HG02840 (cell line): ENCODE results near the gene PCDHA5.
"Not testable (repeated sequence)": the region's sequence is repeated elsewhere in the genome, so short reads cannot be mapped to it uniquely, and the experiment has no call there.

Experiments
- ATAC-seq: cut with Tn5 transposase; IDR thresholded peaks from one replicate; pipeline ENCODE4 v1.9.1; 2021; ENCODE audit warnings: mild to moderate bottlenecking, moderate library complexity, moderate number of reproducible peaks; ENCODE audit not compliant: unreplicated experiment, low FRiP score

PCDHA5 gene

GRCh38 chr5:140821375-140822280 is at the start of gene PCDHA5:
Gene PCDHA5 (plus strand): TSS chr5:140821613.
- no peak for ATAC-seq

DNA sequence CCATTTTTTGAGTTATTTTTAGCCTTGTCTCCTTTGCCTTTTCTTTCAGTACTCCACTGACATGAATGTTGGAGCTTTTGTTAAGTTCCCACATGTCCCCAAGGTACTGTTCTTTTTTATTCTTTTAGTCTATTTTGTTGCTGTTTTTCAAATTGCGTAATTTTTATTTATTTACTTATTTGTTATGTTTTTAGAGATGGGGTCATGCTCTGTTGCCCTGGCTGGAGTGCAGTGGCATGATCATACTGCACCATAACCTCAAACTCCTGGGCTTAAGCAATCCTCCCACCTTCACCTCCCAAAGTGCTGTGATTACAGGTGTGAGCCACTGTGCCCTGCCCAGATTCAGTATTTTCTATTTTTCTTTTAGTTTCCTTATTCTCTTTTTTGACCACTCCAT is 40.9 kb upstream of the PCDHA5 start:
- no peak for ATAC-seq

DNA sequence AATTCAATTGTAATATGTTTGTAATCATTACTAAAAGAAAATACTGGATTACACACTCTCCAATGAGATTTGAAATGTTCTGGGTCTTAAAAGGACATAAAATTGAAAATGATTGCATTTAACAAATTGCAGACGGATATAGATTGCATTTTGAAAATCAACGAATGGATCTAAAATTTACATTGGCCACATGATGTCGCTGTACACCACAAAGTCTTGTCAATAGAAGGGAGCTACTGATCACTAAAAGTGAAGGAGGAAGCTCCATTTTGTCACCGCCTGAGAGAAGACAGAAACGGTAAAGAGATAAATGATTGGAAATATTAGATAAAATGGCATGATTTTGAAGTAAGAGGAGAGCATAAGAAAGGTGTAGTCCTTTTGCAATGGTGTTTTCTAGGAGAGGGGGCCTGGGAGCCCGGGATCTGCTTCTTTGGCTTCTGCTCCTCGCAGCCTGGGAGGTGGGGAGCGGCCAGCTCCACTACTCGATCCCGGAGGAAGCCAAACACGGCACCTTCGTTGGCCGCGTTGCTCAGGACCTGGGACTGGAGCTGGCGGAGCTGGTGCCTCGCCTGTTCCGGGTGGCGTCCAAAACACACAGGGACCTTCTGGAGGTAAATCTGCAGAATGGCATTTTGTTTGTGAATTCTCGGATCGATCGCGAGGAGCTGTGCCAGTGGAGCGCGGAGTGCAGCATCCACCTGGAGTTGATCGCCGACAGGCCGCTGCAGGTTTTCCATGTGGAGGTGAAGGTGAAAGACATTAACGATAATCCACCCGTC is 35.3 kb upstream of the PCDHA5 start, which contains the start of gene PCDHA1:
TSS of gene PCDHA1 (plus strand) at position 236 of the 782 bp plus-strand sequence.
- no peak for ATAC-seq

DNA sequence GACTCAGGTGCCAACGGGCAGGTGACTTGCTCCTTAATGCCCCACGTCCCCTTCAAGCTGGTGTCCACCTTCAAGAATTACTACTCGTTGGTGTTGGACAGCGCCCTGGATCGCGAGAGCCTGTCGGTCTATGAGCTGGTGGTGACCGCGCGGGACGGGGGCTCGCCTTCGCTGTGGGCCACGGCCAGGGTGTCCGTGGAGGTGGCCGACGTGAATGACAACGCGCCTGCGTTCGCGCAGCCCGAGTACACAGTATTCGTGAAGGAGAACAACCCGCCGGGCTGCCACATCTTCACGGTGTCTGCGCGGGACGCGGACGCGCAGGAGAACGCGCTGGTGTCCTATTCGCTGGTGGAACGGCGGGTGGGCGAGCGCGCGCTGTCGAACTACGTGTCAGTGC is 34.0 kb upstream of the PCDHA5 start:
- ATAC-seq = not testable (repeated sequence)

DNA sequence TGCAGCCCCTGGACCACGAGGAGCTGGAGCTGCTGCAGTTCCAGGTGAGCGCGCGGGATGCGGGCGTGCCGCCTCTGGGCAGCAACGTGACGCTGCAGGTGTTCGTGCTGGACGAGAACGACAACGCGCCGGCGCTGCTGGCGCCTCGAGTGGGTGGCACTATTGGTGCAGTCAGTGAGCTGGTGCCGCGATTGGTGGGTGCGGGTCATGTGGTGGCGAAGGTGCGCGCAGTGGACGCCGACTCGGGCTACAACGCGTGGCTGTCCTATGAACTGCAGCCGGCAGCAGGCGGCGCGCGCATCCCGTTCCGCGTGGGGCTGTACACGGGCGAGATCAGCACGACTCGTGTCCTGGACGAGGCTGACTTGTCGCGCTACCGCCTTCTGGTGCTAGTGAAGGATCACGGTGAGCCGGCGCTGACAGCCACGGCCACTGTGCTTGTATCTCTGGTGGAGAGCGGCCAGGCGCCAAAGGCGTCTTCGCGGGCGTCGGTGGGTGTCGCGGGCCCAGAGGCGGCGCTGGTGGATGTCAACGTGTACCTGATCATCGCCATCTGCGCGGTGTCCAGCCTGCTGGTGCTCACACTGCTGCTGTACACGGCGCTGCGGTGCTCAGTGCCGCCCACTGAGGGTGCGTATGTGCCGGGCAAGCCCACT is 33.4 kb upstream of the PCDHA5 start:
- ATAC-seq = not testable (repeated sequence)

DNA sequence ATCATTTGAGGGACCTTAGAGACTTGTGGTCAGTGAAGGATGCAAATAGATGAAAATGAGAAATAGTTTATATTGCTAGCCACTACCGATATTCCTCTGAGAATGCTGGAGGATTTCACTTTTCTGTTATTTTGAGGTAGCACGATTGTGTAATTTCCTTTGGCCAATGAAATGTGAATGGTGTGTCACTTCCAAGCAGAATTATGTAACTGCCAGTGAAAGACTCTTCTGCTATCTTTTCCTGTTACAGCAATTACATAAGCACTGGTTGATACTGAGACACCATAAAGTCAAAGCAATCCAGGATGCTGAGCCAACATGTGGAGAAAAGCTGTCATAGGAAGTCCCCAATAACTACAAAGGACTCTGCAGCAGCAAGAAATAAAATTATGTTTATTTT is 30.3 kb upstream of the PCDHA5 start:
- no peak for ATAC-seq

DNA sequence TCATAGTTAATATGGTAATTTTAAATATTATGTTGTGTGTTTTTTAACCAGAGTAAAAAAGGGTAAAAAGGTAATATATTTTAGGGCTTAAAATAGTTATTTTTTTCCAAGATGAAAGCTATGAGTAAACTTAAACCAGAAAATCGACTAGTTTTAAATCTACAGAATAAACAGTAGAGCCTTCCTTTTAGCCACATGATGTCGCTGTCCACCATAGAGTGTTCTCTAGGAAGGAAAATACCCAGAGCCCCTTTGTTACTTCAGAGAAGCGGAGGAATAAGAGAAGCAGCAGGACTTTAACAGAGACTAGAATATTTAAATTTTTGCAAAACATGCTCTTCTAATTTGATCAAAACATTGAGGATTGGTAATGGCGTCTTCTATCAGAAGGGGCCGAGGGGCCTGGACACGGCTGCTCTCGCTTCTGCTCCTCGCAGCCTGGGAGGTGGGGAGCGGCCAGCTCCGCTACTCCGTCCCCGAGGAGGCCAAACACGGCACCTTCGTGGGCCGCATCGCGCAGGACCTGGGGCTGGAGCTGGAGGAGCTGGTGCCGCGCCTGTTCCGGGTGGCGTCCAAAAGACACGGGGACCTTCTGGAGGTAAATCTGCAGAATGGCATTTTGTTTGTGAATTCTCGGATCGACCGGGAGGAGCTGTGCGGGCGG is 26.7 kb upstream of the PCDHA5 start, which contains the start of gene PCDHA2:
TSS of gene PCDHA2 (plus strand) at position 258 of the 664 bp plus-strand sequence.
- ATAC-seq = no peak

GRCh38 chr5:140795259-140795641 is 26.2 kb upstream of the PCDHA5 start:
- no peak for ATAC-seq

GRCh38 chr5:140796072-140796717 is 25.2 kb upstream of the PCDHA5 start:
- not testable (repeated sequence) for ATAC-seq

DNA sequence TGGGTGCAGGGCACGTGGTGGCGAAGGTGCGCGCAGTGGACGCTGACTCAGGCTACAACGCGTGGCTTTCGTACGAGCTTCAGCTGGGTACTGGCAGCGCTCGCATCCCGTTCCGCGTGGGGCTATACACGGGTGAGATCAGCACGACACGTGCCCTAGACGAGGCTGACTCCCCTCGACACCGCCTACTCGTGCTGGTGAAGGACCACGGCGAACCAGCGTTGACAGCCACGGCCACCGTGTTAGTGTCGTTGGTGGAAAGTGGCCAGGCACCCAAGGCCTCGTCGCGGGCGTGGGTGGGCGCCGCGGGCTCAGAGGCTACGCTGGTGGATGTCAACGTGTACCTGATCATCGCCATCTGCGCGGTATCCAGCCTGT is 24.7 kb upstream of the PCDHA5 start:
- no peak for ATAC-seq

GRCh38 chr5:140800816-140801493 is 20.5 kb upstream of the PCDHA5 start, which contains the start of gene PCDHA3:
Gene PCDHA3 (plus strand): TSS chr5:140801057.
- no peak for ATAC-seq

DNA sequence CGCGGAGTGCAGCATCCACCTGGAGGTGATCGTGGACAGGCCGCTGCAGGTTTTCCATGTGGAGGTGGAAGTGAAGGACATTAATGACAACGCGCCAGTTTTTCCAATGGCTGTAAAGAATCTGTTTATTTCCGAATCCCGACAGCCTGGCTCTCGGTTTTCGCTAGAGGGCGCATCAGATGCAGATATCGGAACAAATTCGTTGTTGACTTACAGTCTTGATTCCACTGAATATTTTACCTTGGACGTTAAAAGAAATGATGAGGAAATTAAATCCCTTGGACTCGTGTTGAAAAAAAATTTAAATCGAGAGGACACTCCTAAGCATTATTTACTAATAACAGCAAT is 19.9 kb upstream of the PCDHA5 start:
- no peak for ATAC-seq

- not testable (repeated sequence) for ATAC-seq
These were observed 19.0 kb upstream of the PCDHA5 start for GRCh38 chr5:140802381-140802780.

DNA sequence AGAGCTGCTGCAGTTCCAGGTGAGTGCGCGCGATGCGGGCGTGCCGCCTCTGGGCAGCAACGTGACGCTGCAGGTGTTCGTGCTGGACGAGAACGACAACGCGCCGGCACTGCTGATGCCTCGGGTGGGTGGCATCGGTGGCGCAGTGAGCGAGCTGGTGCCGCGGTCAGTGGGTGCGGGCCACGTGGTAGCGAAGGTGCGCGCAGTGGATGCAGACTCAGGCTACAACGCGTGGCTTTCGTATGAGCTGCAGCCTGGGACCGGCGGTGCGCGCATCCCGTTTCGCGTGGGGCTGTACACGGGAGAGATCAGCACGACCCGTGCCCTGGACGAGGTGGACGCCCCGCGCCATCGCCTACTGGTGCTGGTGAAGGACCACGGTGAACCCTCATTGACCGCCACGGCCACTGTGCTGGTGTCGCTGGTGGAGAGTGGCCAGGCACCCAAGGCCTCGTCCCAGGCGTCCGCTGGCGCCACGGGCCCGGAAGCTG is 18.6 kb upstream of the PCDHA5 start:
- no peak for ATAC-seq

DNA sequence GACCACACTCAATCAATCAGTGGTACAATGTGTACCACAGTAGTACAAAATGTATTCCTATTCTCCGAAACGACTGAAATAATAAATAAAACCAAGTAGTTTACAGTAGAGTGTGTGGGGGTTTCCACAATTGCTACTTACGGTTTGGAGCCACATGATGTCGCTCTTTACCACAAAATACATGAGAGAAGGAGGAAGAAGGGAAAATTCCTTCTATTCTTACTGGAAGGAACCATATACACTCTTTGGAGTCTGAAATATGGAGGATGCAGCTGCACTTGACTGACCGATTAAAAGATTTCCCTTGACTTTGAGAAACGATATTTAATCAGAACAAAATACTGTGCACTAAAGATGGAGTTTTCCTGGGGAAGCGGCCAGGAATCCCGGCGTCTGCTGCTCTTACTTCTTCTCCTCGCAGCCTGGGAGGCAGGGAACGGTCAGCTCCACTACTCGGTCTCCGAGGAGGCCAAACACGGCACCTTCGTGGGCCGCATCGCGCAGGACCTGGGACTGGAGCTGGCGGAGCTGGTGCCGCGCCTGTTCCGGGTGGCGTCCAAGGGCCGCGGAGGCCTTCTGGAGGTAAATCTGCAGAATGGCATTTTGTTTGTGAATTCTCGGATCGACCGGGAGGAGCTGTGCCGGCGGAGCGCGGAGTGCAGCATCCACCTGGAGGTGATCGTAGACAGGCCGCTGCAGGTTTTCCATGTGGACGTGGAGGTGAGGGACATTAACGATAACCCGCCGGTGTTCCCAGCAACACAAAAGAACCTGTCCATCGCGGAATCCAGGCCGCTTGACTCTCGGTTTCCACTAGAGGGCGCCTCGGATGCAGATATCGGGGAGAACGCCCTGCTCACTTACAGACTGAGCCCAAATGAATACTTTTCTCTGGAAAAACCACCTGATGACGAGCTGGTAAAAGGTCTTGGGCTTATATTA is 14.3 kb upstream of the PCDHA5 start, which contains the start of gene PCDHA4:
TSS of gene PCDHA4 (plus strand) at position 235 of the 942 bp plus-strand sequence.
- ATAC-seq = no peak

DNA sequence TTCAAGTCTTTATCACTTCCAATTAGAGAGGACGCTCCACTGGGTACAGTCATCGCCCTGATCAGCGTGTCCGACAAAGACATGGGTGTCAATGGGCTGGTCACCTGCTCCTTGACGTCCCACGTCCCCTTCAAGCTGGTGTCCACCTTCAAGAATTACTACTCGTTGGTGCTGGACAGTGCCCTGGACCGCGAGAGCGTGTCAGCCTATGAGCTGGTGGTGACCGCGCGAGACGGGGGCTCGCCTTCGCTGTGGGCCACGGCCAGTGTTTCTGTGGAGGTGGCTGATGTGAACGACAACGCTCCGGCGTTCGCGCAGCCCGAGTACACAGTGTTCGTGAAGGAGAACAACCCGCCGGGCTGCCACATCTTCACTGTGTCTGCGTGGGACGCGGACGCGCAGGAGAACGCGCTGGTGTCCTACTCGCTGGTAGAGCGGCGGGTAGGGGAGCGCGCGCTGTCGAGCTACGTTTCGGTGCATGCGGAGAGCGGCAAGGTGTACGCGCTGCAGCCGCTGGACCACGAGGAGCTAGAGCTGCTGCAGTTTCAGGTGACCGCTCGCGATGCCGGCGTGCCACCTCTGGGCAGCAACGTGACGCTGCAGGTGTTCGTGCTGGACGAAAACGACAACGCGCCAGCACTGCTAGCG is 13.0 kb upstream of the PCDHA5 start:
- not testable (repeated sequence) for ATAC-seq

DNA sequence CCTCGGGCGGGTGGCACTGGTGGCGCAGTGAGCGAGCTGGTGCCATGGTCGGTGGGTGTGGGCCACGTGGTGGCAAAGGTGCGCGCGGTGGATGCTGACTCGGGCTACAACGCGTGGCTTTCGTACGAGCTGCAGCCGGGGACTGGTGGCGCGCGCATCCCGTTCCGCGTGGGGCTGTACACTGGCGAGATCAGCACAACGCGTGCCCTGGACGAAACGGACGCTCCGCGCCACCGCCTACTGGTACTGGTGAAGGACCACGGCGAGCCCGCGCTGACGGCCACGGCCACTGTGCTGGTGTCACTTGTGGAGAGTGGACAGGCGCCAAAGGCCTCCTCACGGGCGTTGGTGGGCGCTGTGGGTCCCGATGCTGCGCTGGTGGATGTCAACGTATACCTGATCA is 12.5 kb upstream of the PCDHA5 start:
- ATAC-seq = no peak

DNA sequence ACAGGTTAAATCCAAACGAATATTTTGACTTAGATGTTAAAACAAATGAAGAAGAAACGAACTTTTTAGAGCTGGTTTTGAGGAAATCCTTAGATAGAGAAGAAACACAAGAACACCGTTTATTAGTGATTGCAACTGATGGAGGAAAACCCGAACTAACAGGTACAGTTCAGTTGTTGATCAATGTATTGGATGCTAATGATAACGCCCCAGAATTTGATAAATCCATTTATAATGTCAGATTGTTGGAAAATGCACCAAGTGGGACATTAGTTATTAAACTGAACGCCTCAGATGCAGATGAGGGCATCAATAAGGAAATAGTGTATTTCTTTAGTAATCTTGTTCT is 842 bp downstream of the PCDHA5 start:
- ATAC-seq = no peak
